C4-2B (cell line): ENCODE measurements around the gene ALOX12.

ENCODE experiments used
- ZFX ChIP-seq: fragments of 450-650 bp; IDR thresholded peaks from 2 replicates; pipeline ENCODE4 v1.6.1; 2017
- TF ChIP-seq, protein P1 (sequence below): fragments of 450-650 bp; conservative IDR thresholded peaks from 2 replicates; pipeline ENCODE4 v1.5.1; 2017; ENCODE audit warnings: mild to moderate bottlenecking

GRCh38 chr17:7022781-7023571, 27.1 kb downstream of the ALOX12 start, which contains the start of gene BCL6B:
- TF ChIP-seq, protein P1, sequence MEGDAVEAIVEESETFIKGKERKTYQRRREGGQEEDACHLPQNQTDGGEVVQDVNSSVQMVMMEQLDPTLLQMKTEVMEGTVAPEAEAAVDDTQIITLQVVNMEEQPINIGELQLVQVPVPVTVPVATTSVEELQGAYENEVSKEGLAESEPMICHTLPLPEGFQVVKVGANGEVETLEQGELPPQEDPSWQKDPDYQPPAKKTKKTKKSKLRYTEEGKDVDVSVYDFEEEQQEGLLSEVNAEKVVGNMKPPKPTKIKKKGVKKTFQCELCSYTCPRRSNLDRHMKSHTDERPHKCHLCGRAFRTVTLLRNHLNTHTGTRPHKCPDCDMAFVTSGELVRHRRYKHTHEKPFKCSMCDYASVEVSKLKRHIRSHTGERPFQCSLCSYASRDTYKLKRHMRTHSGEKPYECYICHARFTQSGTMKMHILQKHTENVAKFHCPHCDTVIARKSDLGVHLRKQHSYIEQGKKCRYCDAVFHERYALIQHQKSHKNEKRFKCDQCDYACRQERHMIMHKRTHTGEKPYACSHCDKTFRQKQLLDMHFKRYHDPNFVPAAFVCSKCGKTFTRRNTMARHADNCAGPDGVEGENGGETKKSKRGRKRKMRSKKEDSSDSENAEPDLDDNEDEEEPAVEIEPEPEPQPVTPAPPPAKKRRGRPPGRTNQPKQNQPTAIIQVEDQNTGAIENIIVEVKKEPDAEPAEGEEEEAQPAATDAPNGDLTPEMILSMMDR: no peak
- no peak for TF ChIP-seq ZFX
